Trophoblast cell (in vitro differentiated cells and primary cell): ENCODE results near the gene NADSYN1.

ENCODE experiments used
- DNase-seq, 2 donors: peaks; one replicate each; pipeline ENCODE4 v3.0.0-alpha.2; 2016
- H2AFZ ChIP-seq: 2 replicates; pipeline ENCODE4 v1.6.1; 2013; ENCODE audit warnings: low read length, moderate library complexity, mild to moderate bottlenecking; ENCODE audit not compliant: insufficient read depth, poor library complexity
- H2AK5ac ChIP-seq: 2 replicates; pipeline ENCODE4 v1.6.1; 2013; ENCODE audit warnings: mild to moderate bottlenecking, low read length
- H2BK120ac ChIP-seq: 2 replicates; pipeline ENCODE4 v1.6.1; 2013; ENCODE audit warnings: low read length, mild to moderate bottlenecking, moderate library complexity; ENCODE audit not compliant: insufficient read depth, poor library complexity
- H2BK12ac ChIP-seq: 2 replicates; pipeline ENCODE4 v1.6.1; 2013; ENCODE audit warnings: mild to moderate bottlenecking, low read length, moderate library complexity
- H2BK5ac ChIP-seq: 2 replicates; pipeline ENCODE4 v1.6.1; 2013; ENCODE audit warnings: low read length, low read depth, moderate library complexity, mild to moderate bottlenecking; ENCODE audit not compliant: poor library complexity
- H3K14ac ChIP-seq: 2 replicates; pipeline ENCODE4 v1.6.1; 2013; ENCODE audit warnings: mild to moderate bottlenecking, low read length
- H3K18ac ChIP-seq: 2 replicates; pipeline ENCODE4 v1.6.1; 2013; ENCODE audit warnings: mild to moderate bottlenecking, low read length
- H3K23ac ChIP-seq: 2 replicates; pipeline ENCODE4 v1.6.1; 2013; ENCODE audit warnings: low read length
- H3K27ac ChIP-seq: 2 replicates; pipeline ENCODE4 v1.5.1; 2013; ENCODE audit warnings: low read depth, mild to moderate bottlenecking, inconsistent platforms, low read length, moderate library complexity
- H3K27me3 ChIP-seq: 2 replicates; pipeline ENCODE4 v1.6.1; 2013; ENCODE audit warnings: inconsistent platforms, mild to moderate bottlenecking, low read length, moderate library complexity; ENCODE audit not compliant: insufficient read depth
- H3K36me3 ChIP-seq, 2 experiments: 1 replicate in 1 of 2; 2 replicates in 1 of 2; pipeline ENCODE4 v1.6.1; 2013; ENCODE audit warnings: low read length in 2 of 2, mild to moderate bottlenecking in 2 of 2, moderate library complexity in 1 of 2; ENCODE audit not compliant: insufficient read depth in 2 of 2, control insufficient read depth in 1 of 2
- H3K4ac ChIP-seq: 2 replicates; pipeline ENCODE4 v1.6.1; 2013; ENCODE audit warnings: low read depth, mild to moderate bottlenecking, low read length, moderate library complexity
- H3K4me1 ChIP-seq, 2 experiments: 1 replicate in 1 of 2; 2 replicates in 1 of 2; pipeline ENCODE4 v1.6.1; 2013; ENCODE audit warnings: low read length in 2 of 2, mild to moderate bottlenecking in 2 of 2, moderate library complexity in 1 of 2; ENCODE audit not compliant: insufficient read depth in 2 of 2, control insufficient read depth in 1 of 2
- H3K4me2 ChIP-seq: 2 replicates; pipeline ENCODE4 v1.6.1; 2013; ENCODE audit warnings: inconsistent platforms, mild to moderate bottlenecking, low read length, moderate library complexity
- H3K4me3 ChIP-seq: 2 replicates; pipeline ENCODE4 v1.5.1; 2013; ENCODE audit warnings: mild to moderate bottlenecking, low read depth, low read length, inconsistent platforms
- H3K79me1 ChIP-seq: one replicate; pipeline ENCODE4 v1.6.1; 2013; ENCODE audit warnings: low read length
- H3K79me2 ChIP-seq: 2 replicates; pipeline ENCODE4 v1.6.1; 2013; ENCODE audit warnings: low read length, mild to moderate bottlenecking; ENCODE audit not compliant: control insufficient read depth, insufficient read depth, poor library complexity
- H3K9ac ChIP-seq: 2 replicates; pipeline ENCODE4 v1.6.1; 2013; ENCODE audit warnings: mild to moderate bottlenecking, low read length
- H3K9me3 ChIP-seq: 2 replicates; pipeline ENCODE4 v1.6.1; 2013; ENCODE audit warnings: low read depth, mild to moderate bottlenecking, control low read depth, inconsistent platforms, low read length; ENCODE audit not compliant: insufficient read depth
- H4K12ac ChIP-seq: 2 replicates; pipeline ENCODE4 v1.6.1; 2013; ENCODE audit warnings: low read depth, mild to moderate bottlenecking, low read length, moderate library complexity
- H4K8ac ChIP-seq: 2 replicates; pipeline ENCODE4 v1.6.1; 2013; ENCODE audit warnings: low read depth, mild to moderate bottlenecking, low read length, moderate library complexity
- H4K91ac ChIP-seq: one replicate; pipeline ENCODE4 v1.6.1; 2013; ENCODE audit warnings: low read depth, mild to moderate bottlenecking, low read length, moderate library complexity
- WGBS: extraction: QIAGEN DNeasy Blood & Tissue Kit; methylation state at CpG from one replicate; pipeline ENCODE4 v1.1.7; 2013; ENCODE audit warnings: missing lambda C conversion rate; ENCODE audit not compliant: insufficient read length, insufficient coverage; ENCODE audit errors: extremely low coverage; 5-methylcytosine and 5-hydroxymethylcytosine counted together

Gene NADSYN1

DNA sequence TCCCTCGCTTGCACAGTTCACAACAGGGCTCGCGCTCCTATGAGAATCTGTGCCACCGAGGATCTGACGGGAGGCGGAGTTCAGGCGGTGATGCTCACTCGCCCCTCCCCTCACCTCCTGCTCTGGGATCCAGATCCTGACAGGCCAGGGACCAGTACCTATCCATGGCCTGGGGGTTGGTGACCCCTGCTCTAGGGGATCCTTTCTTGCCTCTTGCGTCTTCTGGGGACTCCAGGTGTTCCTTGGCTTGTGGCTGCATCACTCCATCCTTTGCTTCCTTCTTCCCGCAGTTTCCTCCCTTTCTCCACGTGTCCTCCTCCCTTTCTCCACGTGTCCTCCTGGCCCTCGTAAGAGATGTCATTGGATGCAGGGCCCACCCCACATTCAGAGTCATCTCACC lies 43.4 kb downstream of the NADSYN1 start:
- no peak overlapping the region for H2AFZ ChIP-seq
- H3K27ac ChIP-seq: no peak overlapping the region
- WGBS: no CpG with 5 or more reads among the region's 13 CpGs
- H3K9me3 ChIP-seq: peaks cover 4% of the 10 kb centered on the region
- no peak overlapping the region for H2BK12ac ChIP-seq
- H3K79me2 ChIP-seq: no peaks in the 10 kb centered on the region
- H3K36me3 ChIP-seq: peaks cover 48 to 64% of the 10 kb centered on the region in 2 experiments
- no peak for DNase-seq
- H4K8ac ChIP-seq: no peak overlapping the region
- no peak overlapping the region for H3K14ac ChIP-seq
- no peak overlapping the region for H3K18ac ChIP-seq
- no peak overlapping the region for H3K4me2 ChIP-seq
- H3K9ac ChIP-seq: no peak overlapping the region
- H3K23ac ChIP-seq: no peak overlapping the region
- no peaks in the 10 kb centered on the region for H3K27me3 ChIP-seq
- H4K91ac ChIP-seq: no peak overlapping the region
- no peaks in the 10 kb centered on the region for H3K79me1 ChIP-seq
- H3K4me1 ChIP-seq: no peaks in the 10 kb centered on the region
- H2BK120ac ChIP-seq: no peak overlapping the region
- no peak overlapping the region for H4K12ac ChIP-seq
- no peak overlapping the region for H2AK5ac ChIP-seq
- no peak overlapping the region for H2BK5ac ChIP-seq
- H3K4me3 ChIP-seq: no peak overlapping the region
- no peak overlapping the region for H3K4ac ChIP-seq

DNA sequence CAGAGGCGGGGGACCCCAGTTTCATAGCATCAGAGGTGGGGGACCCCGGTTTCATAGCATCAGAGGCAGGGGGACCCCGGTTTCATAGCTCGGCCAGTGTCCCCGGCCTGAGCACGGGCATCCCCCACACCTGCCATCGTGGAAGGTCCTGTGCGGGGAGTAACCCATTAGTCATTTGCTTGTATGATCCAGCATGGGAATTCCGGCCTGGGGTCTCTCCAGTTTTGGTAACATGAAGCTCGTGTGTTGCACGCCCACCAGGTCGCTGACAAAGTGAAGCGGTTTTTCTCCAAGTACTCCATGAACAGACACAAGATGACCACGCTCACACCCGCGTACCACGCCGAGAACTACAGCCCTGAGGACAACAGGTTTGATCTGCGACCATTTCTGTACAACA lies 45.1 kb downstream of the NADSYN1 start:
- Histone ChIP-seq H4K8ac (no peak overlapping the region), H3K23ac (no peak overlapping the region), H4K91ac (no peak overlapping the region), H3K9ac (no peak overlapping the region), H3K18ac (no peak overlapping the region), H3K27ac (no peak overlapping the region), H3K36me3 (peaks cover 48 to 63% of the 10 kb centered on the region in 2 experiments), H3K4ac (no peak overlapping the region), H3K9me3 (peaks cover 4% of the 10 kb centered on the region), H3K4me2 (no peak overlapping the region), H2BK120ac (no peak overlapping the region), H4K12ac (no peak overlapping the region), H2BK5ac (no peak overlapping the region), H3K79me1 (no peaks in the 10 kb centered on the region), H3K79me2 (no peaks in the 10 kb centered on the region), H2BK12ac (no peak overlapping the region), H3K14ac (no peak overlapping the region), H3K4me3 (no peak overlapping the region), H3K27me3 (no peaks in the 10 kb centered on the region), H3K4me1 (no peaks in the 10 kb centered on the region), H2AFZ (no peak overlapping the region), H2AK5ac (no peak overlapping the region)
- no CpG with 5 or more reads among the region's 19 CpGs for WGBS
- no peak for DNase-seq

DNA sequence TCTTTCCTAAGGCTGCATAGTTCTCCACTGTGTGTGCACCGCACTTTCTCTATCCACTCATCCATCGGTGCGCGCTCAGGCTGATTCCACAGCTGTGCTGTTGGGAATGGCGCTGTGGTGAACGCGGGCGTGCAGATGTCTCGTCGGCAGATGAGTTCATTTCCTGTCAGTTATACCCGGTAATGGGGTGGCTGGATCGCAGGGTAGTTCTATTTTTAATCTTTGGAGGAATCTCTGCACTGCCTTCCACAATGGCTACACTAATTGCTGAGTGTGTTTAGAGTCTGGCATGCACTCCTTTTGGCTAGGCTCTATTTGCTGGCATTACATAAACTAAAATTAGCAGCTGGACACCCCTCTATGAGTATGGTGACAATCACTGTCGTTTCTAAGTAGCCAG lies 46.1 kb downstream of the NADSYN1 start:
- H3K9ac ChIP-seq: no peak overlapping the region
- H3K23ac ChIP-seq: no peak overlapping the region
- H3K4me2 ChIP-seq: no peak overlapping the region
- H3K9me3 ChIP-seq: peaks cover 4% of the 10 kb centered on the region
- no peak overlapping the region for H2BK5ac ChIP-seq
- no peak overlapping the region for H3K4ac ChIP-seq
- no peak overlapping the region for H3K27ac ChIP-seq
- no peak overlapping the region for H2BK12ac ChIP-seq
- no peaks in the 10 kb centered on the region for H3K4me1 ChIP-seq
- H4K91ac ChIP-seq: no peak overlapping the region
- WGBS: no CpG with 5 or more reads among the region's 13 CpGs
- no peak overlapping the region for H2AK5ac ChIP-seq
- no peaks in the 10 kb centered on the region for H3K79me2 ChIP-seq
- H3K27me3 ChIP-seq: no peaks in the 10 kb centered on the region
- H3K36me3 ChIP-seq: peaks cover 46 to 61% of the 10 kb centered on the region in 2 experiments
- DNase-seq: no peak
- H2BK120ac ChIP-seq: no peak overlapping the region
- no peak overlapping the region for H4K8ac ChIP-seq
- H4K12ac ChIP-seq: no peak overlapping the region
- no peak overlapping the region for H3K18ac ChIP-seq
- H3K79me1 ChIP-seq: no peaks in the 10 kb centered on the region
- no peak overlapping the region for H3K14ac ChIP-seq
- no peak overlapping the region for H2AFZ ChIP-seq
- no peak overlapping the region for H3K4me3 ChIP-seq

GRCh38 chr11:71499546-71499945 lies 46.5 kb downstream of the NADSYN1 start:
- peaks cover 45 to 59% of the 10 kb centered on the region in 2 experiments for H3K36me3 ChIP-seq
- H3K79me2 ChIP-seq: no peaks in the 10 kb centered on the region
- no peak overlapping the region for H4K8ac ChIP-seq
- no peak overlapping the region for H2AK5ac ChIP-seq
- no peak for DNase-seq
- H2BK12ac ChIP-seq: no peak overlapping the region
- no peak overlapping the region for H4K12ac ChIP-seq
- H3K27me3 ChIP-seq: no peaks in the 10 kb centered on the region
- H3K4me3 ChIP-seq: no peak overlapping the region
- no peak overlapping the region for H3K18ac ChIP-seq
- no peak overlapping the region for H3K9ac ChIP-seq
- H3K79me1 ChIP-seq: no peaks in the 10 kb centered on the region
- no peak overlapping the region for H4K91ac ChIP-seq
- no peak overlapping the region for H3K4me2 ChIP-seq
- no peak overlapping the region for H3K23ac ChIP-seq
- no peaks in the 10 kb centered on the region for H3K4me1 ChIP-seq
- no peak overlapping the region for H3K4ac ChIP-seq
- H2BK5ac ChIP-seq: no peak overlapping the region
- no peak overlapping the region for H2BK120ac ChIP-seq
- H3K9me3 ChIP-seq: peaks cover 4% of the 10 kb centered on the region
- H3K14ac ChIP-seq: no peak overlapping the region
- no CpG with 5 or more reads among the region's 6 CpGs for WGBS
- no peak overlapping the region for H2AFZ ChIP-seq
- H3K27ac ChIP-seq: no peak overlapping the region
